A673 (cell line): ENCODE measurements around the gene TMEM258. TPM values are rescaled to one million over a fixed set of nuclear protein-coding genes. Genes with fewer than 3 reads are reported as not detected.
A peak's percentile ranks its signal among the peaks of the same experiment; 100 is the strongest.

Source experiments
- BruUV-seq: library from RNA; stranded (reverse); fragments of 400-500 nt; replicated peaks from 2 replicates; lab custom pipeline; 2021; lab: Mats Ljungman, UMichigan
- CTCF ChIA-PET: fragments of 300-600 bp; sonication (Branson Sonifier 250); formaldehyde crosslinking; loops from one replicate; lab custom pipeline; 2022; ENCODE audit warnings: antibody characterized with exemption; lab: Charles Lee
- POLR2A ChIA-PET: fragments of 300-600 bp; sonication (Branson Sonifier 250); formaldehyde crosslinking; loops from one replicate; lab custom pipeline; 2022; ENCODE audit warnings: antibody characterized with exemption; ENCODE audit not compliant: low non-redundant PET; lab: Charles Lee
- DNase-seq: peaks from one replicate; pipeline ENCODE4 v3.0.0-alpha.2; 2015; ENCODE audit warnings: low spot score
- H3K27ac ChIP-seq: fragments of 200-600 bp; sonication (generic); 2 replicates; pipeline ENCODE4 v1.5.1; 2016; ENCODE audit warnings: mixed run types, low read depth, mild to moderate bottlenecking, mixed read lengths, antibody characterized with exemption, low read length; ENCODE audit not compliant: poor library complexity, severe bottlenecking
- H3K27me3 ChIP-seq: fragments of 200-600 bp; sonication (generic); replicated peaks from 2 replicates; pipeline ENCODE4 v1.6.1; 2017; ENCODE audit warnings: mixed run types, low read depth, mild to moderate bottlenecking, mixed read lengths, antibody characterized with exemption, low read length; ENCODE audit not compliant: insufficient read depth, poor library complexity
- H3K36me3 ChIP-seq: fragments of 200-600 bp; sonication (generic); 2 replicates; pipeline ENCODE4 v1.6.1; 2016; ENCODE audit warnings: mixed run types, mild to moderate bottlenecking, mixed read lengths, antibody characterized with exemption, low read length; ENCODE audit not compliant: insufficient read depth, poor library complexity, severe bottlenecking
- H3K4me1 ChIP-seq: fragments of 200-600 bp; sonication (generic); 2 replicates; pipeline ENCODE4 v1.6.1; 2017; ENCODE audit warnings: mixed run types, mild to moderate bottlenecking, mixed read lengths, antibody characterized with exemption, low read length; ENCODE audit not compliant: insufficient read depth, poor library complexity, severe bottlenecking
- H3K4me3 ChIP-seq: fragments of 200-600 bp; sonication (generic); 2 replicates; pipeline ENCODE4 v1.5.1; 2016; ENCODE audit warnings: low read depth, mixed run types, mild to moderate bottlenecking, mixed read lengths, low read length; ENCODE audit not compliant: poor library complexity, severe bottlenecking
- H3K9me3 ChIP-seq: fragments of 200-600 bp; sonication (generic); 2 replicates; pipeline ENCODE4 v1.6.1; 2016; ENCODE audit warnings: mixed run types, low read depth, mild to moderate bottlenecking, mixed read lengths, antibody characterized with exemption, low read length; ENCODE audit not compliant: poor library complexity, severe bottlenecking
- EZH2 ChIP-seq: fragments of 200-600 bp; sonication (generic); IDR thresholded peaks from 2 replicates; pipeline ENCODE4 v1.6.1; 2017; ENCODE audit warnings: borderline replicate concordance, low read depth, mild to moderate bottlenecking, mixed read lengths, antibody characterized with exemption, low read length; ENCODE audit not compliant: poor library complexity, severe bottlenecking
- intact Hi-C: fragments of 100-400 bp; cut with micrococcal nuclease; formaldehyde crosslinking; loops from one replicate; pipeline ENCODE4 v1.10.0; 2022; ENCODE audit not compliant: unreplicated experiment
- total RNA-seq: library from RNA; stranded (reverse); gene quantifications from 2 replicates; pipeline ENCODE4 v1.2.3, GENCODE V29; 2021
- TF ChIP-seq, protein P1 (sequence below): fragments of 300-800, 200-600 bp; sonication (generic); conservative IDR thresholded peaks from 2 replicates; pipeline ENCODE4 v1.5.1; 2017; ENCODE audit warnings: low read depth, mild to moderate bottlenecking, antibody characterized with exemption, low read length, moderate library complexity, mixed read lengths

Gene TMEM258
- total RNA-seq, 1 experiment from 2014 or later = 138 TPM

GRCh38 chr11:61839742-61840141 is 47.3 kb upstream of the TMEM258 start:
- ChIA-PET POLR2A (interaction anchor here (0.7 kb wide), 1 partner anchor 360 kb away, joined by 4 read pairs; no protein-coding TSS in a partner anchor), CTCF (no interaction called here)
- Histone ChIP-seq H3K27ac (no peak overlapping the region), H3K27me3 (no peaks in the 10 kb centered on the region), H3K4me3 (no peak overlapping the region), H3K9me3 (no peaks in the 10 kb centered on the region), H3K36me3 (peaks cover 94% of the 10 kb centered on the region), H3K4me1 (peaks cover 26% of the 10 kb centered on the region)
- TF ChIP-seq, protein P1, sequence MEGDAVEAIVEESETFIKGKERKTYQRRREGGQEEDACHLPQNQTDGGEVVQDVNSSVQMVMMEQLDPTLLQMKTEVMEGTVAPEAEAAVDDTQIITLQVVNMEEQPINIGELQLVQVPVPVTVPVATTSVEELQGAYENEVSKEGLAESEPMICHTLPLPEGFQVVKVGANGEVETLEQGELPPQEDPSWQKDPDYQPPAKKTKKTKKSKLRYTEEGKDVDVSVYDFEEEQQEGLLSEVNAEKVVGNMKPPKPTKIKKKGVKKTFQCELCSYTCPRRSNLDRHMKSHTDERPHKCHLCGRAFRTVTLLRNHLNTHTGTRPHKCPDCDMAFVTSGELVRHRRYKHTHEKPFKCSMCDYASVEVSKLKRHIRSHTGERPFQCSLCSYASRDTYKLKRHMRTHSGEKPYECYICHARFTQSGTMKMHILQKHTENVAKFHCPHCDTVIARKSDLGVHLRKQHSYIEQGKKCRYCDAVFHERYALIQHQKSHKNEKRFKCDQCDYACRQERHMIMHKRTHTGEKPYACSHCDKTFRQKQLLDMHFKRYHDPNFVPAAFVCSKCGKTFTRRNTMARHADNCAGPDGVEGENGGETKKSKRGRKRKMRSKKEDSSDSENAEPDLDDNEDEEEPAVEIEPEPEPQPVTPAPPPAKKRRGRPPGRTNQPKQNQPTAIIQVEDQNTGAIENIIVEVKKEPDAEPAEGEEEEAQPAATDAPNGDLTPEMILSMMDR = no peak
- intact Hi-C loops = no loop called here
- no TSS peak for BruUV-seq
- DNase-seq = no peak

GRCh38 chr11:61838921-61839320 is 46.5 kb upstream of the TMEM258 start:
- H3K9me3 ChIP-seq = no peaks in the 10 kb centered on the region
- H3K4me3 ChIP-seq = no peak overlapping the region
- TF ChIP-seq, protein P1 = no peak
- TF ChIP-seq EZH2 = no peak
- H3K27ac ChIP-seq = peak overlapping the region; percentile 97
- ChIA-PET POLR2A (interaction anchor here (0.7 kb wide), 1 partner anchor 359 kb away, joined by 4 read pairs; no protein-coding TSS in a partner anchor), CTCF (no interaction called here)
- intact Hi-C loops = no loop called here
- no TSS peak for BruUV-seq
- peaks cover 89% of the 10 kb centered on the region for H3K36me3 ChIP-seq
- no peaks in the 10 kb centered on the region for H3K27me3 ChIP-seq
- no peak for DNase-seq
- H3K4me1 ChIP-seq = peaks cover 35% of the 10 kb centered on the region

DNA sequence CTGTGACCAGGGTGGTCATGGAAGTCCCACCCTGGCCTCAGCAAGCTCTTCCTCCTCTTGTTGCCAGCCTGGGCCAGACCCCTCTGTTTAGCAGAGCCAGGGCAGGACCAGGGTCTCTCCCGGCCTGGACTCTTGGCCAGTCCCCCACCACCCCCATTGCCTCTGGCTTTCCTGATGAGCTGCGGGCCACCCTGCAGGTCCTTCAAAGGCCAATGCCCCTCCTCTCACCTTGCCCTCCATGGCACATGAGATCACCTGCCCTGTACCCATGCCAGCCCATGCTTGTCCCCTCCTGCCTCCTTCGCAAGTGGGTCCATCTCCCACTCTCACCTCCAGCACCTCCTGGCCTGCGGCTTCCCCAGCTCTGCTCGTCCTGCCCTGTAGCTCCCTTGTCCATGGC is 46.1 kb upstream of the TMEM258 start:
- TF ChIP-seq, protein P1 = no peak
- no peak for TF ChIP-seq EZH2
- H3K9me3 ChIP-seq = no peaks in the 10 kb centered on the region
- no peak for DNase-seq
- peaks cover 39% of the 10 kb centered on the region for H3K4me1 ChIP-seq
- no peak overlapping the region for H3K4me3 ChIP-seq
- peak overlapping the region; percentile 97 for H3K27ac ChIP-seq
- H3K36me3 ChIP-seq = peaks cover 89% of the 10 kb centered on the region
- intact Hi-C loops = no loop called here
- no peaks in the 10 kb centered on the region for H3K27me3 ChIP-seq
- ChIA-PET CTCF (no interaction called here), POLR2A (no interaction called here)
- no TSS peak for BruUV-seq
